Fibroblast of lung (primary cell): ENCODE results near the gene SLC13A5. TPM values are rescaled to one million over a fixed set of nuclear protein-coding genes. Genes with fewer than 3 reads are reported as not detected.

Source experiments
- DNase-seq, 2 donors: peaks; one replicate each; pipeline versions ENCODE4 v3.0.0 to v3.0.0-alpha.2; 2010; ENCODE audit warnings: low read depth in 2 of 2
- H2AFZ ChIP-seq: 2 replicates; pipeline ENCODE4 v1.5.1; 2012; ENCODE audit warnings: low read length, control low read depth, inconsistent platforms
- H3K27ac ChIP-seq: 2 replicates; pipeline ENCODE4 v1.5.1; 2011; ENCODE audit warnings: low read length, control low read depth; ENCODE audit not compliant: insufficient read depth
- H3K27me3 ChIP-seq: 2 replicates; pipeline ENCODE4 v1.5.1; 2011; ENCODE audit warnings: mild to moderate bottlenecking, low read length; ENCODE audit not compliant: control insufficient read depth, insufficient read depth
- H3K36me3 ChIP-seq: 2 replicates; pipeline ENCODE4 v1.5.1; 2011; ENCODE audit warnings: low read length; ENCODE audit not compliant: control insufficient read depth, insufficient read depth
- H3K4me1 ChIP-seq: 2 replicates; pipeline ENCODE4 v1.5.1; 2011; ENCODE audit warnings: low read length; ENCODE audit not compliant: control insufficient read depth, insufficient read depth; ENCODE audit errors: extremely low read depth
- H3K4me2 ChIP-seq: 2 replicates; pipeline ENCODE4 v1.5.1; 2011; ENCODE audit warnings: low read length, control low read depth; ENCODE audit not compliant: insufficient read depth; ENCODE audit errors: extremely low read depth
- H3K4me3 ChIP-seq, 4 experiments: fragments of 200-600 bp in 1 of 4; sonication (generic) in 1 of 4; replicated peaks in 1 of 4; 2 replicates each; pipeline ENCODE4 v1.5.1; 2011 to 2016; ENCODE audit warnings: low read length in 4 of 4, low read depth in 3 of 4, mild to moderate bottlenecking in 3 of 4, control low read depth in 2 of 4, inconsistent platforms in 1 of 4, mixed read lengths in 1 of 4; ENCODE audit not compliant: insufficient read depth in 1 of 4; ENCODE audit errors: control extremely low read depth in 1 of 4
- H3K79me2 ChIP-seq: 2 replicates; pipeline ENCODE4 v1.5.1; 2012; ENCODE audit warnings: mild to moderate bottlenecking, low read length, inconsistent platforms; ENCODE audit not compliant: control insufficient read depth, insufficient read depth
- H3K9ac ChIP-seq: 2 replicates; pipeline ENCODE4 v1.5.1; 2011; ENCODE audit warnings: mild to moderate bottlenecking, low read length, control low read depth; ENCODE audit not compliant: insufficient read depth
- H3K9me3 ChIP-seq: 2 replicates; pipeline ENCODE4 v1.5.1; 2012; ENCODE audit warnings: low read depth, low read length; ENCODE audit not compliant: control insufficient read depth, insufficient read depth
- H4K20me1 ChIP-seq: 2 replicates; pipeline ENCODE4 v1.5.1; 2011; ENCODE audit warnings: low read length; ENCODE audit not compliant: control insufficient read depth, insufficient read depth; ENCODE audit errors: extremely low read depth
- CTCF ChIP-seq, 2 donors: IDR thresholded peaks in 1 of 2; conservative IDR thresholded peaks in 1 of 2; 1 replicate in 1 of 2; 2 replicates in 1 of 2; pipeline ENCODE4 v1.5.1; 2011 to 2012; ENCODE audit warnings: low read length in 2 of 2, control low read depth in 1 of 2, inconsistent platforms in 1 of 2, low read depth in 1 of 2, mild to moderate bottlenecking in 1 of 2
- EZH2 ChIP-seq: IDR thresholded peaks from 2 replicates; pipeline ENCODE4 v1.5.1; 2012; ENCODE audit warnings: low read length, control low read depth, mild to moderate bottlenecking; ENCODE audit errors: missing control alignments
- polyA plus RNA-seq, 2 donors: library from polyadenylated mRNA; depleted of rRNA in 1 of 2; stranded (reverse) in 1 of 2; unstranded in 1 of 2; fragments of >200 nt; gene quantifications; 2 replicates each; pipeline ENCODE4 v1.2.1, GENCODE V29; 2011 to 2012; ENCODE audit warnings: missing spikeins in 1 of 2
- total RNA-seq: library from RNA; depleted of rRNA; stranded (reverse); fragments of >200 nt; gene quantifications from 2 replicates; pipeline ENCODE4 v1.2.1, GENCODE V29; 2014

The SLC13A5 gene
- total and polyA plus RNA-seq, 2 donors (not counting 1 experiment from before 2014, with no cell fraction given), result not detected

GRCh38 chr17:6654841-6655731 lies 58.1 kb downstream of the SLC13A5 start:
- H3K4me2 ChIP-seq, result peak overlapping the region; percentile 32
- peaks cover 16% of the 10 kb centered on the region for H3K27me3 ChIP-seq
- H4K20me1 ChIP-seq, result no peaks in the 10 kb centered on the region
- no peaks in the 10 kb centered on the region for H3K9me3 ChIP-seq
- TF ChIP-seq EZH2, result peak; percentile 95
- TF ChIP-seq CTCF (conservative IDR thresholded peaks at IDR 0.05 in 1 of 2, IDR thresholded peaks at IDR 0.05 in 1 of 2; ENCODE audit: low read depth in 1 of 2, low read length in 2 of 2), result peak in 1 of 2 donors; percentile 25
- H3K9ac ChIP-seq, result no peak overlapping the region
- H3K27ac ChIP-seq, result no peak overlapping the region
- H2AFZ ChIP-seq, result no peak overlapping the region
- peaks cover 10% of the 10 kb centered on the region for H3K79me2 ChIP-seq
- H3K36me3 ChIP-seq, result no peaks in the 10 kb centered on the region
- H3K4me1 ChIP-seq, result peaks cover 4% of the 10 kb centered on the region
- peak in 1 of 2 donors; percentile 6 for DNase-seq
- H3K4me3 ChIP-seq, result peak overlapping the region in 1 of 4 experiments; percentile 27

- no peaks in the 10 kb centered on the region for H3K9me3 ChIP-seq
- TF ChIP-seq CTCF (conservative IDR thresholded peaks at IDR 0.05 in 1 of 2, IDR thresholded peaks at IDR 0.05 in 1 of 2; ENCODE audit: low read depth in 1 of 2, low read length in 2 of 2), result no peak
- TF ChIP-seq EZH2, result no peak
- H3K27me3 ChIP-seq, result peaks cover 11% of the 10 kb centered on the region
- peaks cover 26% of the 10 kb centered on the region for H3K79me2 ChIP-seq
- H3K4me2 ChIP-seq, result peak overlapping the region; percentile 85
- H3K9ac ChIP-seq, result peak overlapping the region; percentile 66
- H3K4me3 ChIP-seq, result peak overlapping the region; percentile 50 to 76 (median 70)
- H4K20me1 ChIP-seq, result no peaks in the 10 kb centered on the region
- no peaks in the 10 kb centered on the region for H3K36me3 ChIP-seq
- H3K4me1 ChIP-seq, result peaks cover 4% of the 10 kb centered on the region
- H2AFZ ChIP-seq, result peak overlapping the region; percentile 93
- H3K27ac ChIP-seq, result peak overlapping the region; percentile 87
- peak; percentile 35 to 76 for DNase-seq
These were observed 61.2 kb downstream of the SLC13A5 start for GRCh38 chr17:6651919-6652452.

- H4K20me1 ChIP-seq, result no peaks in the 10 kb centered on the region
- peak within 1 kb of the TSS; percentile 50 to 76 (median 70) for H3K4me3 ChIP-seq
- H3K4me2 ChIP-seq, result peak within 1 kb of the TSS; percentile 87
- no peaks in the 10 kb centered on the region for H3K9me3 ChIP-seq
- H3K36me3 ChIP-seq, result no peaks in the 10 kb centered on the region
- TF ChIP-seq EZH2, result no peak
- TF ChIP-seq CTCF (conservative IDR thresholded peaks at IDR 0.05 in 1 of 2, IDR thresholded peaks at IDR 0.05 in 1 of 2; ENCODE audit: low read depth in 1 of 2, low read length in 2 of 2), result no peak
- peak within 1 kb of the TSS; percentile 93 for H2AFZ ChIP-seq
- H3K27ac ChIP-seq, result peak within 1 kb of the TSS; percentile 87
- peak within 1 kb of the TSS; percentile 76 for H3K9ac ChIP-seq
- peaks cover 4% of the 10 kb centered on the region for H3K4me1 ChIP-seq
- H3K27me3 ChIP-seq, result peaks cover 11% of the 10 kb centered on the region
- H3K79me2 ChIP-seq, result peaks cover 26% of the 10 kb centered on the region
- peak; percentile 85 to 87 for DNase-seq
These were observed 61.7 kb downstream of the SLC13A5 start, which contains the start of the genes C17orf100 and MED31 for GRCh38 chr17:6651354-6651918. TSS of gene C17orf100 (plus strand) at chr17:6651762. CDS start at chr17:6651914, 152 bp downstream. TSS of gene MED31 (minus strand) at chr17:6651605. CDS start at chr17:6651528, 77 bp downstream.
